CD14-positive monocyte (primary cell): ENCODE results near the gene MCF2. TPM values are rescaled to one million over a fixed set of nuclear protein-coding genes. Genes with fewer than 3 reads are reported as not detected.
"Not testable (repeated sequence)": the region's sequence is repeated elsewhere in the genome, so short reads cannot be mapped to it uniquely, and the experiment has no call there.

Experiments used
- DNase-seq, 3 donors: peaks; one replicate each; pipeline ENCODE4 v3.0.0-alpha.2; 2011 to 2022
- H2AFZ ChIP-seq: 2 replicates; pipeline ENCODE4 v1.6.0; 2012; ENCODE audit warnings: mild to moderate bottlenecking, low read depth, low read length, inconsistent platforms; ENCODE audit not compliant: insufficient read depth, poor library complexity, severe bottlenecking
- H3K27ac ChIP-seq, 2 donors: 1 replicate in 1 of 2; 2 replicates in 1 of 2; pipeline ENCODE4 v1.5.1; 2012 to 2013; ENCODE audit warnings: low read length in 2 of 2, control low read depth in 1 of 2, inconsistent platforms in 1 of 2, low read depth in 1 of 2, mild to moderate bottlenecking in 1 of 2
- H3K27me3 ChIP-seq, 2 donors: one replicate each; pipeline versions ENCODE4 v1.6.0 to v1.6.1; 2011 to 2013; ENCODE audit warnings: low read length in 2 of 2; ENCODE audit not compliant: control insufficient read depth in 2 of 2, insufficient read depth in 2 of 2
- H3K36me3 ChIP-seq, 2 donors: replicated peaks in 1 of 2; 1 replicate in 1 of 2; 2 replicates in 1 of 2; pipeline versions ENCODE4 v1.5.1 to v1.6.1; 2012 to 2013; ENCODE audit warnings: low read length in 2 of 2, control low read depth in 1 of 2, inconsistent platforms in 1 of 2, mild to moderate bottlenecking in 1 of 2; ENCODE audit not compliant: insufficient read depth in 2 of 2, control insufficient read depth in 1 of 2
- H3K4me1 ChIP-seq, 2 donors: 1 replicate in 1 of 2; 2 replicates in 1 of 2; pipeline versions ENCODE4 v1.5.1 to v1.6.1; 2012 to 2013; ENCODE audit warnings: low read length in 2 of 2, control low read depth in 1 of 2, inconsistent platforms in 1 of 2, mild to moderate bottlenecking in 1 of 2, moderate library complexity in 1 of 2; ENCODE audit not compliant: insufficient read depth in 2 of 2, control insufficient read depth in 1 of 2
- H3K4me2 ChIP-seq: replicated peaks from 2 replicates; pipeline ENCODE3; 2012; ENCODE audit warnings: low read length, moderate library complexity, mild to moderate bottlenecking; ENCODE audit not compliant: poor library complexity, severe bottlenecking; ENCODE audit errors: extremely low read depth
- H3K4me3 ChIP-seq, 3 experiments: fragments of 200-600 bp in 1 of 3; sonication (generic) in 1 of 3; replicated peaks in 1 of 3; 1 replicate in 2 of 3; 2 replicates in 1 of 3; pipeline ENCODE4 v1.5.1; 2011 to 2013; ENCODE audit warnings: low read length in 3 of 3, mild to moderate bottlenecking in 3 of 3, control low read depth in 2 of 3, low read depth in 2 of 3, inconsistent platforms in 1 of 3, moderate library complexity in 1 of 3
- H3K79me2 ChIP-seq: 2 replicates; pipeline ENCODE4 v1.6.0; 2012; ENCODE audit warnings: mild to moderate bottlenecking, control low read depth, inconsistent platforms, low read length, moderate library complexity; ENCODE audit not compliant: insufficient read depth
- H3K9ac ChIP-seq: 2 replicates; pipeline ENCODE4 v1.6.0; 2017; ENCODE audit warnings: low read length, mild to moderate bottlenecking; ENCODE audit not compliant: insufficient read depth, poor library complexity, severe bottlenecking
- H3K9me3 ChIP-seq, 2 donors: replicated peaks in 1 of 2; 1 replicate in 1 of 2; 2 replicates in 1 of 2; pipeline versions ENCODE4 v1.5.1 to v1.6.1; 2012 to 2013; ENCODE audit warnings: low read length in 2 of 2, control low read depth in 1 of 2; ENCODE audit not compliant: control insufficient read depth in 1 of 2, insufficient read depth in 1 of 2
- H4K20me1 ChIP-seq: 2 replicates; pipeline ENCODE4 v1.6.0; 2012; ENCODE audit warnings: mild to moderate bottlenecking, low read length, control low read depth, moderate library complexity; ENCODE audit not compliant: insufficient read depth
- H3K27ac Mint-ChIP-seq, 7 donors: one replicate each; pipeline ENCODE4 v1.8.0; 2020; ENCODE audit warnings: mild to moderate bottlenecking in 7 of 7, mixed read lengths in 7 of 7, moderate library complexity in 6 of 7, inconsistent platforms in 2 of 7
- H3K27me3 Mint-ChIP-seq, 3 donors: one replicate each; pipeline ENCODE4 v1.8.0; 2021 to 2022; ENCODE audit warnings: low read depth in 3 of 3, mild to moderate bottlenecking in 3 of 3, mixed read lengths in 3 of 3, moderate library complexity in 3 of 3, inconsistent platforms in 1 of 3
- H3K36me3 Mint-ChIP-seq, 2 donors: one replicate each; pipeline ENCODE4 v1.8.0; 2020; ENCODE audit warnings: mixed read lengths in 2 of 2, inconsistent platforms in 1 of 2, mild to moderate bottlenecking in 1 of 2
- H3K4me1 Mint-ChIP-seq: one replicate; pipeline ENCODE4 v1.8.0; 2020; ENCODE audit warnings: mild to moderate bottlenecking, mixed read lengths
- H3K4me3 Mint-ChIP-seq, 2 donors: one replicate each; pipeline ENCODE4 v1.8.0; 2020; ENCODE audit warnings: mild to moderate bottlenecking in 2 of 2, mixed read lengths in 2 of 2, moderate library complexity in 1 of 2
- H3K9me3 Mint-ChIP-seq, 7 donors: one replicate each; pipeline ENCODE4 v1.8.0; 2020 to 2022; ENCODE audit warnings: mixed read lengths in 7 of 7, mild to moderate bottlenecking in 6 of 7, moderate library complexity in 6 of 7, inconsistent platforms in 2 of 7
- CTCF ChIP-seq: fragments of 200-600 bp; IDR thresholded peaks from one replicate; pipeline ENCODE4 v1.8.0; 2022; ENCODE audit warnings: antibody characterized with exemption, mild to moderate bottlenecking
- WGBS: methylation state at CpG from one replicate; pipeline ENCODE4 v1.1.5; 2013; ENCODE audit warnings: missing lambda C conversion rate; ENCODE audit not compliant: insufficient coverage; 5-methylcytosine and 5-hydroxymethylcytosine counted together
- intact Hi-C, 2 donors: fragments of 100-400 bp; cut with micrococcal nuclease; formaldehyde crosslinking; loops; one replicate each; pipeline versions ENCODE4 v1.15.0 to v1.15.1; 2023
- polyA plus RNA-seq, 3 donors: library from polyadenylated mRNA; depleted of rRNA in 1 of 3; unstranded in 2 of 3; stranded (reverse) in 1 of 3; fragments of 300-500 nt in 2 of 3; fragments of >200 nt in 1 of 3; fragmentation: Illumina TruSeq in 2 of 3; gene quantifications; 1 replicate in 2 of 3; 2 replicates in 1 of 3; pipeline ENCODE4 v1.2.3, GENCODE V29; 2012 to 2021

Gene MCF2
- polyA plus RNA-seq, 3 donors, result 0.40 TPM; not detected in 2

- H3K9me3 ChIP-seq, result no peaks in the 10 kb centered on the region
- Mint-ChIP-seq H3K36me3 (peaks cover 0 to 2% of the 10 kb centered on the region in 2 donors), H3K4me3 (peak overlapping the region in 1 of 2 donors; percentile 76), H3K9me3 (peaks cover 0 to 7% (median 1%) of the 10 kb centered on the region in 7 donors), H3K4me1 (peaks cover 7% of the 10 kb centered on the region), H3K27ac (no peak overlapping the region), H3K27me3 (peaks cover 23 to 46% (median 29%) of the 10 kb centered on the region in 3 donors)
- TF ChIP-seq CTCF, result no peak
- no peak overlapping the region for H2AFZ ChIP-seq
- H4K20me1 ChIP-seq, result no peaks in the 10 kb centered on the region
- no peak overlapping the region for H3K9ac ChIP-seq
- no peaks in the 10 kb centered on the region for H3K36me3 ChIP-seq
- intact Hi-C loops, result no loop called here
- no peak overlapping the region for H3K4me3 ChIP-seq
- H3K27ac ChIP-seq, result no peak overlapping the region
- H3K27me3 ChIP-seq, result peaks cover 6 to 24% of the 10 kb centered on the region in 2 donors
- DNase-seq, result no peak
- no peaks in the 10 kb centered on the region for H3K79me2 ChIP-seq
- H3K4me2 ChIP-seq, result peak overlapping the region; percentile 13
- H3K4me1 ChIP-seq, result no peaks in the 10 kb centered on the region
- WGBS, result 1% methylated on average over 39 of the region's 52 CpGs
These were observed 16.0 kb downstream of the MCF2 start for GRCh38 chrX:139691843-139692505.

DNA sequence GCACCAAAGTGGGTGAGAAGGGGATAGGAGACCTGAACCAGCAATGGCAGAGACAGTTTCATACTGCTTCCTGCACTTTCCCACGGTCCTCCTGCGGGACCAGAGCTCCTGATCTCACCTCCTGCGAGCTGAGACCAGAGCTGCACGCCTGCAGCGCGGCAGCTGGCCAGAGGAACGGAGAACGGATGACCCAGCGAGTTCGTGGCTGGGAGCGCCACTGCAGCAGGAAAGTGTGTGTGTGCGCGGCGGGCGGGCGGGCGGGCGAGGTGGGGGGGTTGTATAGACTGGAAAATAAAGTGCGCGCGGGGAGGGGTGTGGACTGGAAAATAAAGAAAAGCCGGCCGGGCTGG, 16.5 kb downstream of the MCF2 start:
- Histone ChIP-seq H2AFZ (no peak overlapping the region), H3K4me1 (no peaks in the 10 kb centered on the region), H3K4me2 (no peak overlapping the region), H3K27me3 (peaks cover 6 to 24% of the 10 kb centered on the region in 2 donors), H3K9ac (no peak overlapping the region), H3K36me3 (no peaks in the 10 kb centered on the region), H3K27ac (no peak overlapping the region), H4K20me1 (no peaks in the 10 kb centered on the region), H3K9me3 (no peaks in the 10 kb centered on the region), H3K79me2 (no peaks in the 10 kb centered on the region), H3K4me3 (no peak overlapping the region)
- H3K36me3 Mint-ChIP-seq, result peaks cover 0 to 2% of the 10 kb centered on the region in 2 donors
- no peak overlapping the region for H3K27ac Mint-ChIP-seq
- intact Hi-C loops, result no loop called here
- TF ChIP-seq CTCF, result no peak
- 0% methylated on average over 8 of the region's 23 CpGs for WGBS
- DNase-seq, result no peak
- peaks cover 23 to 46% (median 30%) of the 10 kb centered on the region in 3 donors for H3K27me3 Mint-ChIP-seq
- peaks cover 0 to 7% (median 1%) of the 10 kb centered on the region in 7 donors for H3K9me3 Mint-ChIP-seq
- peak overlapping the region; percentile 31 to 76 for H3K4me3 Mint-ChIP-seq
- peaks cover 7% of the 10 kb centered on the region for H3K4me1 Mint-ChIP-seq

DNA sequence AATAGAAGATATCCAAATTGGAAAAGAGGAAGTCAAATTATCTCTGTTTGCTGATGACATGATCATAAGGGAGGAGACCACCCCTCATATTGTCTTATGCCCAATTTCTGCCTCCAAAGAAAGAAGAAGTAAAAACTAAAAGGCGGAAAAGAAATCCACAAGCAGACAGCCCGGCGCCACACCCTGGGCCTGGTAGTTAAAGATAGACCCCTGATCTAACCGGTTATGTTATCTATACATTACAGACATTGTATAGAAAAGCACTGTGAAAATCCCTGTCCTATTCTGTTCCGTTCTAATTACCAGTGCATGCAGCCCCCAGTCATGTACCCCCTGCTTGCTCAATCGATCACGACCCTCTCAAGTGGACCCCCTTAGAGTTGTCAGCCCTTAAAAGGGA, 22.8 kb downstream of the MCF2 start:
- H3K4me3 Mint-ChIP-seq, H3K4me1 ChIP-seq, H3K27ac Mint-ChIP-seq, H3K4me1 Mint-ChIP-seq, H3K36me3 Mint-ChIP-seq, H3K9me3 Mint-ChIP-seq, intact Hi-C loops, H3K4me3 ChIP-seq, H3K9ac ChIP-seq, H3K79me2 ChIP-seq, H4K20me1 ChIP-seq, H3K27me3 ChIP-seq, H3K9me3 ChIP-seq, H2AFZ ChIP-seq, H3K36me3 ChIP-seq, H3K4me2 ChIP-seq, DNase-seq, H3K27ac ChIP-seq: not testable (repeated sequence)
- 100% methylated on average over 2 of the region's 7 CpGs for whole genome bisulfite sequencing
- peaks cover 4 to 11% (median 5%) of the 10 kb centered on the region in 3 donors for H3K27me3 Mint-ChIP-seq
